Kidney epithelial cell (primary cell): ENCODE results near the gene TSPAN14. TPM values are rescaled to one million over a fixed set of nuclear protein-coding genes. Genes with fewer than 3 reads are reported as not detected.

ENCODE experiments used
- DNase-seq: peaks from one replicate; pipeline ENCODE4 v3.0.0-alpha.2; 2010; ENCODE audit warnings: low read depth
- H3K27me3 ChIP-seq: 2 replicates; pipeline ENCODE4 v1.6.0; 2011; ENCODE audit warnings: low read length; ENCODE audit not compliant: control insufficient read depth, insufficient read depth
- H3K36me3 ChIP-seq: 2 replicates; pipeline ENCODE4 v1.5.1; 2011; ENCODE audit warnings: low read length; ENCODE audit not compliant: control insufficient read depth, insufficient read depth
- H3K4me3 ChIP-seq: 2 replicates; pipeline ENCODE4 v1.5.1; 2011; ENCODE audit warnings: low read depth, mild to moderate bottlenecking, control low read depth, low read length
- total RNA-seq: library from RNA; depleted of rRNA; stranded (reverse); fragments of >200 nt; gene quantifications from 2 replicates; pipeline ENCODE4 v1.2.3, GENCODE V29; 2015
- TF ChIP-seq, protein P1 (sequence below): IDR thresholded peaks from 2 replicates; pipeline ENCODE4 v1.5.1; 2011; ENCODE audit warnings: mild to moderate bottlenecking, moderate library complexity, low read length, control low read depth, inconsistent platforms; ENCODE audit not compliant: insufficient read depth, poor library complexity, severe bottlenecking

TSPAN14 gene
- total RNA-seq, 1 donor from 2014 or later, result 111 TPM

- Histone ChIP-seq H3K27me3 (no peaks in the 10 kb centered on the region), H3K4me3 (no peak overlapping the region), H3K36me3 (peaks cover 1% of the 10 kb centered on the region)
- DNase-seq, result no peak
- TF ChIP-seq, protein P1, sequence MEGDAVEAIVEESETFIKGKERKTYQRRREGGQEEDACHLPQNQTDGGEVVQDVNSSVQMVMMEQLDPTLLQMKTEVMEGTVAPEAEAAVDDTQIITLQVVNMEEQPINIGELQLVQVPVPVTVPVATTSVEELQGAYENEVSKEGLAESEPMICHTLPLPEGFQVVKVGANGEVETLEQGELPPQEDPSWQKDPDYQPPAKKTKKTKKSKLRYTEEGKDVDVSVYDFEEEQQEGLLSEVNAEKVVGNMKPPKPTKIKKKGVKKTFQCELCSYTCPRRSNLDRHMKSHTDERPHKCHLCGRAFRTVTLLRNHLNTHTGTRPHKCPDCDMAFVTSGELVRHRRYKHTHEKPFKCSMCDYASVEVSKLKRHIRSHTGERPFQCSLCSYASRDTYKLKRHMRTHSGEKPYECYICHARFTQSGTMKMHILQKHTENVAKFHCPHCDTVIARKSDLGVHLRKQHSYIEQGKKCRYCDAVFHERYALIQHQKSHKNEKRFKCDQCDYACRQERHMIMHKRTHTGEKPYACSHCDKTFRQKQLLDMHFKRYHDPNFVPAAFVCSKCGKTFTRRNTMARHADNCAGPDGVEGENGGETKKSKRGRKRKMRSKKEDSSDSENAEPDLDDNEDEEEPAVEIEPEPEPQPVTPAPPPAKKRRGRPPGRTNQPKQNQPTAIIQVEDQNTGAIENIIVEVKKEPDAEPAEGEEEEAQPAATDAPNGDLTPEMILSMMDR, result no peak
Measured at GRCh38 chr10:80468002-80468401, 13.9 kb downstream of the TSPAN14 start.

DNA sequence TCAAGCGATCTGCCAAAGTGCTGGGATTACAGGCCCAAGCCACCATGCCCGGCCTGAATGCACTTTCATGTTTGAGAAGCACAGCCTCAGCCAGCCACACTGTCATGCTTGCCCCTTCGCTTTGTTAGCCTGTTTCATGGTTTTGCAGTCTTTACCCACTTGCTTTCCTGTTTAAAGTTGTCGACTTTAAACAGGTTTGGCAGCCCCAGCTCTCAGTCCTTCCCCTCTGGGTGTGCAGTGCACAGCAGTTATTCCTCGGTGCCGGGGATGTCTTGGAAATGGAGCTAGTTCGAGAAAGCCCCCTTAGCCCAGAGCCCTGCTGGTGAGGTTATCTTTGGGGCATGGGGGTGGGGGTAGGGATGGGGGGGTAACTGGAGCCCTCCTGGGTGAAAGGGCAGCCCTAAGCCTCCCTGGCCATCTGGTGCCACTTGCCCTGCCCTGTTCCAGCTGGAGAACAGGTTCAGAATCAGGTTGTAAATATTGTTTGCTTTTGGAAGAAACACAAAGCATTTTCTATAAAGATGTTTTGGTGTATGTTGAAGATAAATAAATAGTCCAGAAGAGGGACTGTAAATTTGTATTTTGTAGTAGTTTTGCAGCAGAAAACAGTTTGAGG is 14.8 kb downstream of the TSPAN14 start:
- TF ChIP-seq, protein P1, result no peak
- no peak overlapping the region for H3K4me3 ChIP-seq
- H3K36me3 ChIP-seq, result no peaks in the 10 kb centered on the region
- DNase-seq, result no peak
- no peaks in the 10 kb centered on the region for H3K27me3 ChIP-seq

- no peaks in the 10 kb centered on the region for H3K36me3 ChIP-seq
- no peak overlapping the region for H3K4me3 ChIP-seq
- no peak for DNase-seq
- TF ChIP-seq, protein P1, result no peak
- H3K27me3 ChIP-seq, result no peaks in the 10 kb centered on the region
Measured at GRCh38 chr10:80470266-80470665, 16.2 kb downstream of the TSPAN14 start.

DNA sequence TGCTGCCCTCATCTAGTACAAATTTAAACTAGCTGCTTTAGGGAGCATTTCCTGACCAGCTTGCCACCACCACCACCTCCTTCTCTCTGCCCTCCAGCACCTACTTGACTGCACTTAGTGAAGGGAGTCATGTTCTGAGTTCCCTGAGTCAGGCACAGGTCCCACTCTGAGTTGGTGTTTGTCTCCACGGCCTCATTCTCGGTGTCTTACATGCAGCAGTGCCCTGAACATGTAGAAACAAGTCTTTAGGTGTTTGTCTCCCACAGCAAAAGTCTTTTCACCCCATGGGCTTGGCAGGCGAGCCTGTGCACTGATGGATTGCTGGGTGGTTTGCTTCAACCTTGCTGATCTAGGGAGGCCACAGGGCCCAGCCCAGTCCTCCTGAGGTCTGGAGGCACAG is 16.9 kb downstream of the TSPAN14 start:
- no peak for DNase-seq
- no peaks in the 10 kb centered on the region for H3K27me3 ChIP-seq
- no peak overlapping the region for H3K4me3 ChIP-seq
- H3K36me3 ChIP-seq, result no peaks in the 10 kb centered on the region
- TF ChIP-seq, protein P1, result no peak

DNA sequence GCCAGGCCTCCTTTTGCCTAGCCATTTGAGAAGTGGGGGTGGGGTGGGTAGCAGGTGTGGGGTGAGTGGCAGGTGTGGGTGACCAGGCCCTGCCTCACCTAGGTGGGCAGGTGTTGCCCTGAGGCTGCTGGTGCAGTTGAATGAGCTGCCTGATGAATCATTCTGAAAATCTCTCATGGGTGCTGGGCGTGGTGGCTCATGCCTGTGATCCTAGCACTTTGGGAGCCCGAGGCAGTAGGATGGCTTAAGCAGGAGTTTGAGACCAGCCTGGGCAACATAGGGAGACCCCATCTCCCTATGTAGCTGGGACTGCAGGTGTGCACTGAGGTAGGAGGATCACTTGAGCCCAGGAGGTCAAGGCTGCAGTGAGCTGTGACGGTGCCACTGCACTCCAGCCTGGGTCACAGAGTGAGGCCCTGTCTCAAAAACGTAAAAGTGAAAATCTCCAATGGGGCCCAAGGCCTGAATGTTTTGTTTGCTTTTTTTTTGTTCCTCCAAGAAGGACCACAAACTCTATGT is 17.7 kb downstream of the TSPAN14 start:
- no peaks in the 10 kb centered on the region for H3K36me3 ChIP-seq
- no peak overlapping the region for H3K4me3 ChIP-seq
- DNase-seq, result no peak
- TF ChIP-seq, protein P1, result no peak
- no peaks in the 10 kb centered on the region for H3K27me3 ChIP-seq
